GM21390 (cell line): ENCODE results near the gene TMEM132D.

ENCODE experiments used
- ATAC-seq: cut with Tn5 transposase; IDR thresholded peaks from one replicate; pipeline ENCODE4 v1.9.1; 2021; ENCODE audit not compliant: unreplicated experiment

Gene TMEM132D

DNA sequence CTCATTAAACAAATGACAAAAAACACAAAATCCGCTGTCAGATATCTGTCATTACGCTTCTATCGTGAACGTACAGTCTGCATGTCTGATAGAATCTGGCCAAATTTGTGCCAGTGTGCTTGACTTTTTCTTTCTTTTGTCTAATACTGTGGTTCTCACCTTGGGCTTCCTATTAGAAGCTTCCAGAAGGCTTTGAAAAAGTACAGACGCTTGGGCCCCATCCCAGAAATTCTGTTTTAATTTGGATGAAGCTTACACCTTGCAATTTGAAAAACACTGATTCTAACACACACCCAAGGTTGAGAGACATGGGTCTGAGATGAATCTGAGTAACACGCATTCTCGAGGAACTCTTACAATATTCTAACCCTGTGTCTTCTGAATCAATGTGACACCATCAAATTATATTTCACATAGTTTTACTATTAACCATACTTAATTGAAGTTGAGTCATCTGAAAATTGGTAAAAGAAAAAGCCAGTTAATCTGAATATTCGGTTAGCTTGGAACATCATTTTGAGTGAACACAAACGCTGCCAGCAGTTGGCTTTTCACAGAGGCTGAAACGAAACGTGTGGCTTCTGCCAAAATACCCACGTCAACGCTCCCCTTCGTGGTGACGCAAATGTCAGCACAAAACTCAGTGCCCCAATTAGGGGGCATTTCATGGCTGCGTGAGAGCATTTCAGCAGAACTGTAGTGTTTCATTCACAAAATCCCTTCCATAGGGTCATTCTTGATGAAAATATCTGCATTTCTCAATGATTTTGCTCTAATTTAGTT lies 420.5 kb downstream of the TMEM132D start:
- ATAC-seq: no peak

DNA sequence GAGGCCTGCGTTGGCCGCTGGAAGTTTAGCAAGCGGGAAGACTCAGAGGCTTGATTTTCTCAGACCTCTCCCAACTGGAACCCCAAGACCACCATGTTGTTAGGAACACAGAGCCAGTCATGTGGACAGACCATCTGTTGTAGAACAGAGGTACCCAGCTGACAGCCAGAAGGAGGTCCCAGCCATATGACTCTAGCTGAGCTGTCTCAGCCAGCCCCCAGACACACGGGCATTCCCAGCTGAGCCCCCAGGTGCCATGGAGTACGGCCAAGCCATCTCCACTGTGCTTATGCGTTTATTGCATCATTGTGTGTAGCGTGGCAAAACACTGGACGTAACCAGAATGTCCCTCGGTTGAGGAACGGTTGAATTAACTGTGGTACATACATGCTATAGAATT lies 421.9 kb downstream of the TMEM132D start:
- ATAC-seq: no peak

DNA sequence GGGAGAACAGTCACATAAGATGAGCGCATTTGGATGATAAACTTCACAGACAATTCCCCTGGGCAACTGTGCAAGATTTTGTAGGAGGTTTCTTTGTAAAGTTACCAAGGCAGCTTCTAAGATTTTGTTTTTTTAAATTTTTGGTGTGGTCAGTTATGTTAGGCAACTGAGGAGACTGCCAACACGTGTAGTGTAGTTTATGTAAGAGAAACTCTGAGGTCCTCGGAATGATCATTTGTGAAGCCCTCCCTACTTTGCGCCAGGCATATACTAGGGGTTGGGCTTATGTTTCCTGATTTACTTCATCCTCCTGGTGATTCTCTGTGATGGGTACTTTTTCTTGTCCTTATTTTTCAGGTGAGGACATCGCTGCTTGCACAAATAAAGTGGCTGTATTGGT lies 433.6 kb downstream of the TMEM132D start:
- no peak for ATAC-seq

GRCh38 chr12:129467726-129468125 lies 436.1 kb downstream of the TMEM132D start:
- ATAC-seq: no peak

DNA sequence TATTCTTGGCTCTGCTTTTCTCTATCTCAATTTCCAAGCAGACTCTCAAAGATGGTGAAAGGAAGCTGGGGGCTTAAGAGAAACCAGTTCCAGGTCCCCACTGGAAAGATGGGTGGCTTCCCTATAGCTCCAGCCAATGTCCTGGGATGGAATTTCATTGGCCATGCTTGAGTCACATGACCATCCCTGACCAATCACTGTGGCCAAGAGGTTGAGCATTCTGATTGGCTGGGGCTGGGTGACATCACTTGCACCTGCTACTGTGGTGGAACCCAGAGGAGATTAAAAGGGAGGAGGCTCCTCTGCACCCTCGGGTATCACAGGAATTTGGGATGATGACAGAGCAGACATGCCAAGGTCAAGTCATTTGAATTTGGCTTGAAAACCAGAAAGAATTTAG lies 436.5 kb downstream of the TMEM132D start:
- ATAC-seq: no peak

- no peak for ATAC-seq
Measured at GRCh38 chr12:129466499-129466898, 437.3 kb downstream of the TMEM132D start.

GRCh38 chr12:129459886-129460285 lies 443.9 kb downstream of the TMEM132D start:
- ATAC-seq: no peak

GRCh38 chr12:129446696-129447095 lies 457.1 kb downstream of the TMEM132D start:
- no peak for ATAC-seq

DNA sequence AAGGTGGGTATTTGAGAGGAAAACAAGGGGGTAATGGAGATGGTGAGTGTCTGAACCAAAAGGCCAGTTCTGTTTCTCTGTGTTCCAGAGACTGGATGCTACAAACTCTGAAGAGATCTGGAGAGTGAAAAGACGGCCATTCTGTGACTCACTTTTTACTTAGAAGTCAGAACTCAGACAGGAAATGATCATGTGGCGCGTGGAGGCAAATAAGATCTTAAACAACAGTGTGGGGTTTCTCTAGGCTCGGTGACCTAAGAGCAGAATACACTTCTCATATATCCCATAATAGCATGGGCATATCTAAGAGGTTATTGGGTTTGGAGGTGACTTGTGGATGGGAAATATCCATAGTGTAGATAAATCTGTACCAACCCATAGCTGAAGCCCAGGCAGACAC lies 463.5 kb downstream of the TMEM132D start:
- ATAC-seq: no peak

GRCh38 chr12:129434790-129435189 lies 469.0 kb downstream of the TMEM132D start:
- ATAC-seq: no peak

DNA sequence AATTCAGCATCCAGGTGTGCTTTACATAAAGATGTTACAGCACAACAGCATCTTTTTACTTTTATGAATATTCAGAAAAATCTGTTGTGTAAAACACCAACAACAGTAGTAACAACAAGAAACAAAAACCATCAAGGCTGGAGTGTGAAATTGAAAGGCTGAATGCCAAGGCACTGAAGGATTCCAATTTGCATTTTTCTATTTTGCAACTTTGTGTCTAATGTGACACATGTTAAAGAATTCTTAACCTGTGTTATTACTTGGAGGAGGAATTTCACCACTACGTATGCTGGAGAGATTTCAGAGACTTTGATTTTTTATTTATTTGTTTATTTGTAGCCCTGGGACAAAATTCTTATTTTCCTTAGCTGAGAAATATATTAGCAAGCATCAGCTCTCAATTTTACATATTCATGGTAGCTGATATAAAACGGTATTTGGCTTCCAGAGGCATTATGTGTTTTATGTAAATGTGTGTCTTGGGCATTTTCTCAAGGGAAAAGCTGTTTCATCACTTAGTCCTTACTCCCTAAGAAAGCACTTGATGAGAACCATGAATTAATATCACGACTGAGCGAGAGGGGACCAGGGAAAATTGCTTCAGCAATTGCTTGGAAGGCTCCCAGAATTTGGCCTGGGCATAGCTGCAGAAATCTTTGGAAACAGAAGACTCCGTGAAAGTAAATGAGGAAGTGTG lies 475.4 kb downstream of the TMEM132D start:
- ATAC-seq: no peak

DNA sequence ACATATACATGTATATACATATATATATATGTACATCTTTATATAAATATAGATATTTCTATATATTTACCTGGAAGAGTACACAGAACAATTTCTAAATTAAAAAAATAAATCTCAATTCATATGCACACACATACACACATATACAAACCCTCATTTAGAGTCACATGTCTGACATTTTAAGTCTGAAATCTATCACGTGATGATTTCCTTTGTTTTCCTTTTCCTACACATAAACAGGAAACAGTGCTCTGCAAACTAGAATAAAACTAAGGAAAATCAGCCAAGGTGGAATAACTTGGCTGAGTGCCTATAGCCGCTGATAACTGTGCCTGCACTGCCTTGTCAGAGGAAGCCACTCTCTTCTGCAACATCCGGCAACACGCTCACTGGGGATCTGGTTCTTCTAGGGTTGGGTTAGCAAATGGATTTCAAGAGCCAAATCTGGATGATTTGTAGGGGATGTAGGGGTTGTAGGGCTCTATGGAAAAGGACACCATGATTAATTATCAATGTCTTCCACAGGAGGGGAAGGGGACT lies 480.7 kb downstream of the TMEM132D start:
- ATAC-seq: no peak

DNA sequence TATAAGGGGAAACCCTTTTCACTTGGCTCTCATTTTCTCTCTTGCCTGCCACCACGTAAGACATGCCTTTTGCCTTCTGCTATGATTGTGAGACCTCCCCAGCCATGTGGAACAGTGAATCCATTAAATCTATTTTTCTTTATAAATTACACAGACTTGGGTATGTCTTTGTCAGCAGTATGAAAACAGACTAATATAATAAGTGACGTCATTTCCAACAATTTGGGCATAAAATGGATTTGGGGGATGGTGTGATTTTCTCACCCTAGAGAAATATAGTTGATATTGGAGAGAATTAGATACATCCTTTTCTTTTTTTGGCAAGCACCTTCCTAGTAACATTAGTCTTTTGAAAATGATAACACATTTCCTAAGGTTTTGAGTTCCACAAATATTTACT lies 490.5 kb downstream of the TMEM132D start:
- no peak for ATAC-seq

- no peak for ATAC-seq
Measured at GRCh38 chr12:129409281-129409680, 494.5 kb downstream of the TMEM132D start.

GRCh38 chr12:129404556-129404955 lies 499.3 kb downstream of the TMEM132D start:
- no peak for ATAC-seq

GRCh38 chr12:129401572-129401971 lies 502.3 kb downstream of the TMEM132D start:
- no peak for ATAC-seq

DNA sequence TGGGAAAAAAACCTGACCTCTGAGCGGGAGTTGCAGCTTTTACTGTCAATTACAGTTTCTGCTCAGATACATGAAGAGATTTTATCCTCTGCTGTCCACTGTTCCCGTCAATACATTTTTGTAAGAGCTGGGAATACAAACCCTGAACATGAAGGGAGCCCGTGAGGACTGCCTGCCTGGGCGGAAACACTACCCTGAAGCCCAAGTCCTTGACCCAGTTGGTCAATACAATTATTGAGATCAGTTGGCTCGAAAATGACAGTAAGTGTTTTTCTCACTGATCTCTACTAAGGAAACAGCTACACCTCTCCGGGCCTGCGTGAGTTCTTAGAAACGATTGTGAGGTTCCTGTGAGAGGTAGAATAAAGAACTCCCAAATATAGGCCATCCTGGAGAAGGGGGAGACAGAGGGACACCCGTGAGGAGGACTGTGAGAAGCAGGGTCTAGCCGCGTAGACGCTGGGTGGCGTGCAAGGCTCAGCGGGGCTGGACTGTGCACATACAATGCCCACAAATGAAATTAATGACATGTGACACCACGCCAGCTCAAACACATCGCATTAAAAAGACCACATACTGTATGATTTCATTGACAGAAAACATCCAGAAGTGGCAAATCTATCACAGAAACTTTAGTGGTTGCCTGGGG lies 509.5 kb downstream of the TMEM132D start:
- ATAC-seq: no peak

DNA sequence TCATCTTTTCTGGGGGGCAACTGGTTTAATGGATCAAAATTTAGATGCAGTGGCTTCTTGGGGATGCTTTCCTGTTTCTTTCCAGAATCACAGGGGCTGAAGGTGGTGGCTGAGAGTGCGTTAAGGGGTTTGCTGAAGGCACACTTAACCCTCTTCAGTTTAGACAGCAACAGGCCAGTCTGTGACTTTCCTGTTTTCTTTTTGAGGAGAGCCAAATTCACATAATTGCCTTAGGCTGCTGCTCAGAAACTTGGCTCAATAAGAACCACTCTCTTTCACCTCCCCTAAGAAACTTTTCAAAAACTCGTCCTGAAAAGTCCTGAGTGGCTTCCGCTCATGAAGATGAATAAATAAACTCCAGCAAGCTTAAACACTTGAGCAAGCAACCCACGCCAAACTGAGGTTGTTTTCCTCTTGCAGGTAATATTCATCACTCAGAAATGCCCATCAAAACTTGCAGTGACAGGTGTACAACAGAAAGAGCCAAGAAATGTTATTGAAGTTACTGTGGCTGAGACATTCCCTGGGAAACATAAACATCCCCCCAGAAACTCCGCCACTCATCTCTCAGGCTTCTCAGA lies 510.4 kb downstream of the TMEM132D start:
- no peak for ATAC-seq

DNA sequence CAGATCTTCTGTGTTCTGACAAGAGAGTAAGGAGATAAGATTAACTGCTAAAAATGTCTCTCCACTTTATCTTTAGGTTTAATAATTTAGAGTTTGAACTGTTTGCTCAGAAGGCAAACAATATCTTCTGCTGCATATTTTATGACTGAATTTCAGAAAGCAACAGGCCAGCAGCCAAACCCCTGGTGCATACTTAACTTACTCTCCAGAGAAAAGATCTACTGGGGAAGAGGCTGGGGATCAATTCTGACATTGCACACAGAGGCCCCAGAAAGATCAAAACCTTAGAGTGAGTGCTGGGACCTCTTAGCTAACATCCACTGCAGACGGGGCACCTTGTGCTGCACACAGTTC lies 518.2 kb downstream of the TMEM132D start:
- ATAC-seq: no peak

GRCh38 chr12:129383956-129384355 lies 519.9 kb downstream of the TMEM132D start:
- no peak for ATAC-seq

GRCh38 chr12:129381715-129382114 lies 522.1 kb downstream of the TMEM132D start:
- no peak for ATAC-seq
